Body of pancreas (tissue), 4 donors: Measurements from ENCODE around the gene MMP11.

ENCODE experiments used
- CTCF ChIP-seq, 7 experiments: fragments of 450-650 bp in 4 of 7; fragments of 200-600 bp in 3 of 7; sonication (generic) in 3 of 7; IDR thresholded peaks; one replicate each; pipeline ENCODE4 v1.5.1; 2016 to 2019; ENCODE audit warnings: antibody characterized with exemption in 7 of 7
- POLR2A ChIP-seq, 3 donors: fragments of 450-650 bp; IDR thresholded peaks; one replicate each; pipeline ENCODE4 v1.6.1; 2016; ENCODE audit warnings: antibody characterized with exemption in 3 of 3, mild to moderate bottlenecking in 2 of 3

GRCh38 chr22:23782703-23783102 lies 10.1 kb downstream of the MMP11 start:
- TF ChIP-seq CTCF (IDR thresholded peaks at IDR 0.05) = no peak
- TF ChIP-seq POLR2A (IDR thresholded peaks at IDR 0.05) = no peak
